ENCODE data around the gene TTC21B.

TTC21B gene

GRCh38 chr2:165924946-165925345 lies 28.6 kb downstream of the TTC21B start:
- no peak for DNase-seq (ENCODE audit: low read depth)

GRCh38 chr2:165920748-165921147 lies 32.8 kb downstream of the TTC21B start:
- DNase-seq (ENCODE audit: low read depth), result no peak

DNA sequence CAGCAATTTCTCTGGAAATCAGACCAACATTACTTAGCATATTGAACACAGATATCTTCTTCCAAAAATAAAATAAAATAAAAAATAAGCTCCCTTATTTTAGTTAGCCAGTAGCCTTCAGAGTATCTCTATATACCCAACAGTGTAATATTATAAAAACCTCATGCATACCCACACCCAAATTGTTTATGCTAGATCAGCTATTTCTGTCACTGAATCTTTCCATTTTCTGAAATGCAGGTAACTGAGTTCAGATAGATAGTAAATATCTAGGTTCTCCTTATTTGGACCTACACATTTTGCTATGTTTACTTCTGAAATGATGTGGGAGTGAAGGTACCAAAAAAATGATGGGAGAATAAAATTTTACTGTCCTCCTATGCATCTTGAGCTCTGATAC lies 39.9 kb downstream of the TTC21B start:
- DNase-seq (ENCODE audit: low read depth), result no peak

DNA sequence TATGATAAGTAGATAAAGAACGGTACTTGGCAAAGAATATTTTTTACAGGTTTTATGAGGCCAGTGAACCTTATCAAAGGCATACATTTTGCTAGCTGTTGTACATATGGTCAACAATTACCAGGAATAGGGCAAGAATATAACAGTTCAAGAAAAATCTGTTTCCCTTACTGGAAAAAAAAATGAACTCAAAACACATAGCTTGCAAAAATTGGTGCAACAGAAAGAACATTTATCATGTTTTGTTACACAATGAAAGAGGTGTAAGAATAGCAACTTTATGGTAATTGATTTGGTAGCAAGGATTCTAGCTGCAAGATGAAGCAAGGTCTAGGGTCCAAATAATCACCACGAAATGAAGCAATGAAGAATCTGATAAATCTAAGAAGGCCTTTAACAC lies 41.6 kb downstream of the TTC21B start:
- no peak for DNase-seq (ENCODE audit: low read depth)

GRCh38 chr2:165911231-165911630 lies 42.3 kb downstream of the TTC21B start:
- no peak for DNase-seq (ENCODE audit: low read depth)

DNA sequence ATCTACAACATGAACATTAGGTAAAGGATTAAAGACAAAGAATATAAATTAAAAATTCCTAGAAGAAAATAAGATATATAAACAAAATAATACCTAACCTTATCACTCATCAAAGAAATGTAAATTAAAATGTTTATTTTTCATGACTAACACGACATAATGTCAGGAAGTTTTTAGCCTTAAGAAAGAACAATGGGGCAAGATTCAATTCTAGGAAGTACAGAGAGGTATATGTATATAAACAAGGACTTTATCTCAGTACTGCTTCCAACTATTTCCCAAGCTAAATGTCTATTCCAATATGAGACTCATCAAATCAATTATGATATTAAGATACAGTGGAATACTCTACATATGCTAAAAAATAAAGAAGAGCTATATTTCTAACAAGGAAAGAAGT lies 44.1 kb downstream of the TTC21B start:
- DNase-seq (ENCODE audit: low read depth), result no peak

DNA sequence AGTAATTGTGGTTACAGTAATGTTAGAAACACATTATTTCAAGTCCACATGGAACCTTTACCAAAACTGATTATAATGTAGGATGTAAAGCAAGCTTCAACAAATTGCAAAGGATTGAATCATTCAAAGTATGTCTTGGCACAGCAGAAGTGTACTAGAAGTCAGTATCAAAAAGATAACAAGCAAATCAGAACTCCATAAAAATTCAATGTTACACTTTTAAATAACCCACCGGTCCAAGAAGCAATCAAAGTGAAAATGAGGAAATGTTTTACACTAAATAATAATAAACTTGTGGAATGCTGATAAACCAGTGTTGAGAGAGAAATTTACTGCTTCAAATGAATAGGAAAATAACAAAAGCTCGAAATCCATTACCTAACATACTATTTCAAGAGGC lies 47.7 kb downstream of the TTC21B start:
- DNase-seq (ENCODE audit: low read depth), result no peak

DNA sequence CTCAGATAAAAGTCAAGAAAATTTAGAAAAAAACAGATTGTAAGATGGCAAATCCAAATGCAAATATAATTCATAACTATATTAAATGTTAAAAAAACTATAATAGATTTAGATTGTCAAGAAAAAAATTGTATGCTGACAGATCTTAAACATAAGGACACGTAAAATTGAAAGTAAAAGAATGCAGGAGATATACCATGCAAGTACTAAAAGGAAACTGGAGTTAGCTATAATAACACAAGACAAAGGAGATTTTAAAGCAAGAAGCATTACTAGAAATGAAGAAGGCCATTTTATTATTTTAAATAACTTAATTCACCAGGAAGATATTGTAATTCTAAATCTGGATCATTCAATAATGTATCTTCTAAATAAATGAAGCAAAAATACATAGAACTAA lies 48.3 kb downstream of the TTC21B start:
- no peak for DNase-seq (ENCODE audit: low read depth)

GRCh38 chr2:165904432-165904831 lies 49.1 kb downstream of the TTC21B start:
- no peak for DNase-seq (ENCODE audit: low read depth)

GRCh38 chr2:165903406-165903805 lies 50.2 kb downstream of the TTC21B start:
- no peak for DNase-seq (ENCODE audit: low read depth)

DNA sequence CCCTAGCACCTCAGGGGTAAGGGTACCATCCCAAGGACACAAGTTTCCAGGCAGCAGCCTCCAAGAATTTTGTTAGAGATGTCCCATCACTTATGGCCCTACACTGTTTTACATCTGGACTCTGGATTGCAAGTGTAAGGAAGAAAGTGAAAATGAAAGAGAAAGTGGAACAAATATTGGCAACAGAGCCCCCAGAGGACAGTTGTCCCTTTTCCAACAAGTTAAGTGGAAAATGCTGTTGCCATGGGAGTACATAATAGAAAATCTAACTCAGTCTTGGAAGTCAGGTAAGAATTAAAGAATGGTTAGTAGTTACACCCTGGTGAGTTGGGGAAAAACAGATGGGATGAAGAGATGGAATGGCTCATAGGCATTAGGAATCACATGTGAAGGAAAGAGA lies 50.6 kb downstream of the TTC21B start:
- DNase-seq (ENCODE audit: low read depth), result no peak

GRCh38 chr2:165901620-165902298 lies 51.8 kb downstream of the TTC21B start:
- DNase-seq (ENCODE audit: low read depth), result no peak

DNA sequence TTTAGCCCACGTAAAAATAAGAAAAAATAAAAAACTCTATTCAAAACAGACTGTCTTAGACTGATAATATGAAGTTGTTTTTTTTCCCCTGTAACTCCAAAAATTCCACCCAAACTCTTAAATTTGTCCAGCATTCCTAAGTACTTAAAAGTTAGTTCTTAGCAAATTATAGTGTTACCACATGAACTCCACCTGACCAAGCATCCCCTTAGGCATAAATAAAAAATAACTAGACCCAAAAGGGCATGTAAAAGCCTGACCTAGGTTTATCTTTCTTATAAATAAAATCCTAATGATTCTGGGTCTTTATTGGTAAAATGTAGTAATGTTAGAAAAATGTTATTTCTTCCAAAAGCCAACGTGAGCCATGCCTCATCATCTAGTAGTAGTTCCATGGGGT lies 54.3 kb downstream of the TTC21B start:
- no peak for DNase-seq (ENCODE audit: low read depth)

DNA sequence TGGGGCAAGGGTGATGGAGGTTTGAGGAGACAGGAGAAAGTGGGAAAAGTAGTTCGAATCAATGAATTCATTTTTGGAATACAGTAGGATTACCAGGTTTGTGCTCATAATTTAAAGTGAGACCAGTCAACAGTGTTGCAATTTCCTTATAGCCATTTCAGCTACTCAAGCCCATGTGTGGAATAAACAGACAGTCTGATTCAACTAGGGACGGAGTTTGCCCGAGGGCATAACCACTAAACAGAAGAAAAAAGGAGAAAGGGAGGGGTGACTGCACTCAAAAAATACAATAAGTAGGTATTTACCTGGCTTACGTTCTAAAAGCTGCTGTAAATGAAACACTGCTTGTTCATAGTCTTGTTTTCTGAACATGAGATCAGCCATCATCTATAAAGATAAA lies 55.2 kb downstream of the TTC21B start:
- no peak for DNase-seq (ENCODE audit: low read depth)

GRCh38 chr2:165897726-165898125 lies 55.9 kb downstream of the TTC21B start:
- DNase-seq (ENCODE audit: low read depth), result no peak

GRCh38 chr2:165897074-165897473 lies 56.5 kb downstream of the TTC21B start:
- no peak for DNase-seq (ENCODE audit: low read depth)

DNA sequence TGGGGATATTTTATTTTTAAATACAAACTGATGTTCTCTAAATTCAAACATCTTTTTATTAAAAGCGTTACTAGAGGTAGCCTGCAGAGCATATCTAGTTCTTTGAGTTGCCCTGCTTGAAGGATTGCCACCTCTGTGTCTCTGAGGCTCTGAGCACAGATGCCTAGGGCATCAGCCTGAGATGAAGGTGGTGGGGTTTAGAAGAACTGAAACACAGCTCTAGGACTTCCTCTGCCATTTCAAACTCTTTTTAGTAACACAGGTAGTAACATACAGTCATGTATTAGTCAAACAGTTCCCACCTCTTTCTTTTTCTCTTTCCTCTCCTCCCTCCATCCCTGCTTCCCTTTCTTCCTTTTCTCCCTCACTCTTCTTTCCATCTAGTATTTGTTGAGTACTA lies 57.6 kb downstream of the TTC21B start:
- no peak for DNase-seq (ENCODE audit: low read depth)

DNA sequence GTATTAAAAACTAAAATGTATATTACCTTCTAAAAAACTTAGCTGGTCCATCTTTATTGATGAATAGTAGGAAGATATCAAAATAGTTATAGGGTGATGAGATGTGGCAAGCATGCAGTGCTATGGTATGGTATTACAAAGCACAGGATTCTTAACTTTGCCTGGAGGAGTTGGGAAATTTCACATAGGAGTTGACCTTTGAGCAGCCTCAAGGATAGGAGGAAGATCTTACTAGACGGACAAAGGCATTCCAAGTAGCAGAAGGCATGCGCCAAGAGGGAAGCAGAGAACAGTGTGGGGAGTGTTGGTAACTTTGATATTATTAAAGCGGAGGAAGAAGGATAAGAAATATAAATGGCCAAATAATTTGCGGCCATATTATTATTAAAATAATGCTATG lies 60.0 kb downstream of the TTC21B start:
- DNase-seq (ENCODE audit: low read depth), result no peak

DNA sequence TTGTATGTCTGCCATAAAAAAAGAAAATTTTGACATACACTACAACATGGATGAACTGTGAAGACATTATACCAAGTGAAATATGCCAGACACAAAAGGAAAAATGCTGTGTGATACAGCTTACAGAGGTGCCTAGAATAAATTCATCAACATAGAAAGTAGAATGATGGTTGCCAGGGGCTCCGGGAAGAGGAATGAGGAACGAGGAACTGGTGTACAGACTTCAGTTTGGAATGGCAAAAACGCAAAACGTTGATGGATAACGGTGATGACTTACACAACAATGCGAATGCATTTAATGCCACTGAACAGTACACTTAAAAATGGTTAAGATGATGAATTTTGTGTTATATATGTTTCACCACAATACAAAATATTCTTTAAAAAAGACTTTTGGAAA lies 61.0 kb downstream of the TTC21B start:
- DNase-seq (ENCODE audit: low read depth), result no peak

GRCh38 chr2:165891943-165892342 lies 61.6 kb downstream of the TTC21B start:
- DNase-seq (ENCODE audit: low read depth), result no peak

- no peak for DNase-seq (ENCODE audit: low read depth)
These were observed 62.2 kb downstream of the TTC21B start for GRCh38 chr2:165891345-165891744.

DNA sequence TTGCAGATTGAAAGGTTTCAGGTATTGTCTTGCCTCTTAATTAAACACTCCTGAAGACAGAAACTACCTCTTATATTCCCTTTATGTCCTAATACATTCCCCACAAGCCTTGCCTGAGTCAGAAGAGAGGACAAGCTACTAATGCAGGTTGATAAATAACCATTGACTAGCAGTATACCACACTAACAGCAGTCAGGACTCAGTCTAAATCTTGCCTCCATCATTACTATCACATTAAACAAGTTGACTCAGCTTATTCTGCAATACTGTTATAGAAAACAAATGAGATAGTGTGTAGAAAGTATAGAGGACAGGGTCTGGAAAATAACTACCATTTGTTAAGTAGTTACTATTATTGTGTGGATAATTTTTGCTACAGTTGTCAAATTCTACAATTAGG lies 63.8 kb downstream of the TTC21B start:
- DNase-seq (ENCODE audit: low read depth), result no peak

GRCh38 chr2:165889158-165889557 lies 64.4 kb downstream of the TTC21B start:
- DNase-seq (ENCODE audit: low read depth), result no peak

DNA sequence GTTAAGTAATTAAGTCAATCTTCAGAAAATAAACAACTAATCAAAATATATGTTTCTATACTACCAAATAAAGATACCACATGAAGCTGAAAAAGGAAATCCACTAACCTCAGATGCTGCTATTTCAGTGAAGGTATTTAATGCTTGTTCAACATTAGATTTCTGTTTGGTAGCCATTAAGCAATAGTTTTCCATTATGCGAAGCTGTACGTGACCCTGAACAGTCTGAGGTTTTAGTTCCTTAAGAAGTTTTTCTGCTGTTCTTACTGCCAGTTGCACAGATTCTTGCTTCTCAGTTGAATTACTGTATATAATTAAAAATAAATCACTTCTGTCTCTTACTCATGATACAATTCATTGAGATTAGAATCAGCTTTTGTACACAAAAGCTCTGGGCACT lies 65.4 kb downstream of the TTC21B start:
- no peak for DNase-seq (ENCODE audit: low read depth)
